A549 (cell line): ENCODE data around the gene CCDC190.

Experiments
- CTCF ChIP-seq: fragments of >200 bp; sonication (Bioruptor Twin); formaldehyde crosslinking; IDR thresholded peaks from 3 replicates; pipeline ENCODE4 v1.5.1; 2016
- JUNB ChIP-seq: fragments of >200 bp; sonication (Bioruptor Twin); formaldehyde crosslinking; IDR thresholded peaks from 2 replicates; pipeline ENCODE4 v1.6.1; 2016
- MAX ChIP-seq: IDR thresholded peaks from 2 replicates; pipeline ENCODE4 v1.6.1; 2012
- POLR2A ChIP-seq: IDR thresholded peaks from 2 replicates; pipeline ENCODE4 v1.6.1; 2012; ENCODE audit warnings: mild to moderate bottlenecking, low read length

GRCh38 chr1:162832470-162832869, 28.5 kb downstream of the CCDC190 start:
- TF ChIP-seq MAX (no peak), POLR2A (no peak), CTCF (no peak), JUNB (no peak)
